OCI-LY7 (cell line): ENCODE measurements around the gene AGBL4. TPM values are rescaled to one million over a fixed set of nuclear protein-coding genes. Genes with fewer than 3 reads are reported as not detected.

Experiments
- BruUV-seq: library from RNA; stranded (reverse); fragments of 400-500 nt; replicated peaks from 2 replicates; lab custom pipeline; 2021; lab: Mats Ljungman, UMichigan
- CTCF ChIA-PET: fragments of 300-600 bp; sonication (Branson Sonifier 250); formaldehyde crosslinking; loops from one replicate; lab custom pipeline; 2022; ENCODE audit warnings: antibody characterized with exemption; ENCODE audit not compliant: unreplicated experiment; lab: Charles Lee
- POLR2A ChIA-PET: fragments of 300-600 bp; sonication (Branson Sonifier 250); formaldehyde crosslinking; loops from one replicate; lab custom pipeline; 2022; ENCODE audit warnings: antibody characterized with exemption; lab: Charles Lee
- DNase-seq: peaks from one replicate; pipeline ENCODE4 v3.0.0-alpha.2; 2015; ENCODE audit warnings: low spot score
- H2AFZ ChIP-seq: fragments of 200-600 bp; sonication (generic), shearing (Covaris generic); 2 replicates; pipeline ENCODE4 v1.6.1; 2014; ENCODE audit warnings: mild to moderate bottlenecking, antibody characterized with exemption, low read length, moderate library complexity
- H3K27ac ChIP-seq: fragments of 200-600 bp; sonication (generic); 2 replicates; pipeline ENCODE4 v1.5.1; 2014; ENCODE audit warnings: mixed run types, low read depth, mild to moderate bottlenecking, moderate library complexity, low read length, inconsistent platforms; ENCODE audit not compliant: poor library complexity, severe bottlenecking
- H3K36me3 ChIP-seq: fragments of 200-600 bp; sonication (generic); 2 replicates; pipeline ENCODE4 v1.6.1; 2014; ENCODE audit warnings: mild to moderate bottlenecking, antibody characterized with exemption, low read length, moderate library complexity, mixed read lengths; ENCODE audit not compliant: insufficient read depth
- H3K4me1 ChIP-seq: fragments of 200-600 bp; sonication (generic); 2 replicates; pipeline ENCODE4 v1.5.1; 2014; ENCODE audit warnings: mild to moderate bottlenecking, low read length; ENCODE audit not compliant: insufficient read depth, poor library complexity, severe bottlenecking
- H3K4me2 ChIP-seq: fragments of 200-600 bp; sonication (generic); 2 replicates; pipeline ENCODE4 v1.6.1; 2014; ENCODE audit warnings: mild to moderate bottlenecking, low read length
- H3K4me3 ChIP-seq: fragments of 200-600 bp; sonication (generic); 2 replicates; pipeline ENCODE4 v1.5.1; 2014; ENCODE audit warnings: mild to moderate bottlenecking, low read depth, low read length; ENCODE audit not compliant: poor library complexity, severe bottlenecking
- H3K79me2 ChIP-seq: fragments of 200-600 bp; sonication (generic); 2 replicates; pipeline ENCODE4 v1.6.1; 2016; ENCODE audit warnings: low read depth, mild to moderate bottlenecking, low read length, moderate library complexity, mixed read lengths; ENCODE audit not compliant: insufficient read depth
- H3K9me2 ChIP-seq: fragments of 200-600 bp; sonication (generic); 2 replicates; pipeline ENCODE4 v1.6.1; 2016; ENCODE audit warnings: mild to moderate bottlenecking, low read length, mixed read lengths; ENCODE audit not compliant: insufficient read depth
- H3K9me3 ChIP-seq: fragments of 200-600 bp; sonication (generic); 2 replicates; pipeline ENCODE4 v1.6.1; 2014; ENCODE audit warnings: mild to moderate bottlenecking, mixed run types, low read length, mixed read lengths
- H4K20me1 ChIP-seq: fragments of 200-600 bp; sonication (generic); 2 replicates; pipeline ENCODE4 v1.6.1; 2014; ENCODE audit warnings: mild to moderate bottlenecking, antibody characterized with exemption, low read length, moderate library complexity, mixed read lengths; ENCODE audit not compliant: insufficient read depth
- EZH2phosphoT487 ChIP-seq: fragments of 200-600 bp; sonication (generic); IDR thresholded peaks from 2 replicates; pipeline ENCODE4 v1.6.1; 2018; ENCODE audit warnings: low read depth, borderline replicate concordance, mild to moderate bottlenecking, mixed run types, antibody characterized with exemption, low read length, moderate library complexity, mixed read lengths
- intact Hi-C: fragments of 100-400 bp; cut with micrococcal nuclease; formaldehyde crosslinking; loops from one replicate; pipeline ENCODE4 v1.10.0; 2022; ENCODE audit not compliant: unreplicated experiment
- total RNA-seq, 2 experiments: library from RNA; depleted of rRNA in 1 of 2; stranded (reverse); fragments of >200 nt in 1 of 2; shearing (Covaris generic) in 1 of 2; gene quantifications; 2 replicates each; pipeline ENCODE4 v1.2.3, GENCODE V29; 2014 to 2022
- TF ChIP-seq, protein P1 (sequence below): fragments of 200-600 bp; sonication (generic); conservative IDR thresholded peaks from 2 replicates; pipeline ENCODE4 v1.5.1; 2014; ENCODE audit warnings: mild to moderate bottlenecking, antibody characterized with exemption, low read length, moderate library complexity, mixed read lengths

Gene AGBL4
- total RNA-seq, 2 experiments from 2014 or later, result not detected

- Histone ChIP-seq H3K9me2 (no peaks in the 10 kb centered on the region), H3K36me3 (no peaks in the 10 kb centered on the region), H3K4me2 (no peak overlapping the region), H4K20me1 (no peaks in the 10 kb centered on the region), H3K27ac (no peak overlapping the region), H3K79me2 (no peaks in the 10 kb centered on the region), H3K4me1 (no peaks in the 10 kb centered on the region), H3K9me3 (no peaks in the 10 kb centered on the region), H3K4me3 (no peak overlapping the region), H2AFZ (no peak overlapping the region)
- DNase-seq, result no peak
- BruUV-seq, result no TSS peak
- ChIA-PET CTCF (no interaction called here), POLR2A (no interaction called here)
- no peak for TF ChIP-seq EZH2phosphoT487
- TF ChIP-seq, protein P1, sequence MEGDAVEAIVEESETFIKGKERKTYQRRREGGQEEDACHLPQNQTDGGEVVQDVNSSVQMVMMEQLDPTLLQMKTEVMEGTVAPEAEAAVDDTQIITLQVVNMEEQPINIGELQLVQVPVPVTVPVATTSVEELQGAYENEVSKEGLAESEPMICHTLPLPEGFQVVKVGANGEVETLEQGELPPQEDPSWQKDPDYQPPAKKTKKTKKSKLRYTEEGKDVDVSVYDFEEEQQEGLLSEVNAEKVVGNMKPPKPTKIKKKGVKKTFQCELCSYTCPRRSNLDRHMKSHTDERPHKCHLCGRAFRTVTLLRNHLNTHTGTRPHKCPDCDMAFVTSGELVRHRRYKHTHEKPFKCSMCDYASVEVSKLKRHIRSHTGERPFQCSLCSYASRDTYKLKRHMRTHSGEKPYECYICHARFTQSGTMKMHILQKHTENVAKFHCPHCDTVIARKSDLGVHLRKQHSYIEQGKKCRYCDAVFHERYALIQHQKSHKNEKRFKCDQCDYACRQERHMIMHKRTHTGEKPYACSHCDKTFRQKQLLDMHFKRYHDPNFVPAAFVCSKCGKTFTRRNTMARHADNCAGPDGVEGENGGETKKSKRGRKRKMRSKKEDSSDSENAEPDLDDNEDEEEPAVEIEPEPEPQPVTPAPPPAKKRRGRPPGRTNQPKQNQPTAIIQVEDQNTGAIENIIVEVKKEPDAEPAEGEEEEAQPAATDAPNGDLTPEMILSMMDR, result no peak
- intact Hi-C loops, result no loop called here
Measured at GRCh38 chr1:48561444-48561843, 1462.3 kb downstream of the AGBL4 start.

DNA sequence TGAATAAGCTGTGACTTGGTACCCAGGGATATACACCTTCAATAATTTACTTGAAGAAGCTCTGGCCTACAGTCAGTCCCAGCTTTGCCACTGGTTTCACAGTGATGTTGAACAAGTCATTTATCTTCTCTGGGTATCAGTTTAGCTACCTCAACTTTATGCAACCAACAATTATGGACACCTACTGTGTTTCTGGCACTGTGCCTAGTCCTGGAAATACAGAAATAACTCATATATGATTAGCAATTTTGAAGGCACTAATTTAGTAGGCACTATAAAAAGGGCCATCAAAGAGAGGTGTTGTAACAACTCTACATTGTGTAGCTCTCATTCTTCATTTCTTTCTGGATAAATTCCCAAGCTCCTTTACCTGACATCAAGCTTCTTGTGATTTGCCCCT is 1463.2 kb downstream of the AGBL4 start:
- no peak for TF ChIP-seq EZH2phosphoT487
- TF ChIP-seq, protein P1, result no peak
- intact Hi-C loops, result no loop called here
- Histone ChIP-seq H3K27ac (no peak overlapping the region), H3K9me2 (no peaks in the 10 kb centered on the region), H3K36me3 (no peaks in the 10 kb centered on the region), H3K4me3 (no peak overlapping the region), H3K79me2 (no peaks in the 10 kb centered on the region), H4K20me1 (no peaks in the 10 kb centered on the region), H2AFZ (no peak overlapping the region), H3K4me1 (no peaks in the 10 kb centered on the region), H3K9me3 (no peaks in the 10 kb centered on the region), H3K4me2 (no peak overlapping the region)
- DNase-seq, result no peak
- POLR2A ChIA-PET, result no interaction called here
- CTCF ChIA-PET, result no interaction called here
- BruUV-seq, result no TSS peak

- H3K4me2 ChIP-seq, result no peak overlapping the region
- ChIA-PET CTCF (no interaction called here), POLR2A (no interaction called here)
- TF ChIP-seq EZH2phosphoT487, result no peak
- TF ChIP-seq, protein P1, result no peak
- no peaks in the 10 kb centered on the region for H3K9me3 ChIP-seq
- no peak for DNase-seq
- H2AFZ ChIP-seq, result no peak overlapping the region
- no peaks in the 10 kb centered on the region for H4K20me1 ChIP-seq
- no peaks in the 10 kb centered on the region for H3K36me3 ChIP-seq
- H3K4me1 ChIP-seq, result no peaks in the 10 kb centered on the region
- no peaks in the 10 kb centered on the region for H3K79me2 ChIP-seq
- H3K4me3 ChIP-seq, result no peak overlapping the region
- intact Hi-C loops, result no loop called here
- no TSS peak for BruUV-seq
- H3K9me2 ChIP-seq, result no peaks in the 10 kb centered on the region
- no peak overlapping the region for H3K27ac ChIP-seq
Measured at GRCh38 chr1:48560116-48560515, 1463.6 kb downstream of the AGBL4 start.
